Tibial nerve (tissue), 4 donors: ENCODE results near the gene HACE1. TPM values are rescaled to one million over a fixed set of nuclear protein-coding genes. Genes with fewer than 3 reads are reported as not detected.
"Not testable (repeated sequence)": the region's sequence is repeated elsewhere in the genome, so short reads cannot be mapped to it uniquely, and the experiment has no call there.

Experiments
- DNase-seq, 2 donors: peaks; one replicate each; pipeline ENCODE4 v3.0.0-alpha.2; 2019; ENCODE audit warnings: low spot score in 2 of 2
- H3K27ac ChIP-seq, 4 donors: fragments of 200-600 bp; sonication (generic) in 3 of 4; one replicate each; pipeline ENCODE4 v1.5.1; 2017 to 2019; ENCODE audit warnings: mild to moderate bottlenecking in 1 of 4
- H3K27me3 ChIP-seq, 2 donors: fragments of 200-600 bp; sonication (generic) in 1 of 2; one replicate each; pipeline versions ENCODE4 v1.5.1 to v1.6.0; 2017 to 2019
- H3K36me3 ChIP-seq, 3 donors: fragments of 200-600 bp; sonication (generic); one replicate each; pipeline ENCODE4 v1.5.1; 2018 to 2019
- H3K4me1 ChIP-seq, 4 donors: fragments of 200-600 bp; sonication (generic) in 3 of 4; one replicate each; pipeline ENCODE4 v1.5.1; 2017 to 2019
- H3K4me3 ChIP-seq, 4 donors: fragments of 200-600 bp; sonication (generic) in 3 of 4; one replicate each; pipeline ENCODE4 v1.5.1; 2017 to 2019; ENCODE audit warnings: mild to moderate bottlenecking in 1 of 4, moderate library complexity in 1 of 4
- H3K9me3 ChIP-seq, 4 donors: fragments of 200-600 bp; sonication (generic) in 3 of 4; one replicate each; pipeline ENCODE4 v1.5.1; 2017 to 2019
- EP300 ChIP-seq, 2 donors: sonication (generic); formaldehyde crosslinking; IDR thresholded peaks; one replicate each; pipeline ENCODE4 v1.6.1; 2017; ENCODE audit warnings: antibody characterized with exemption in 2 of 2, mild to moderate bottlenecking in 1 of 2
- POLR2A ChIP-seq, 2 donors: fragments of 450-650 bp; IDR thresholded peaks; one replicate each; pipeline ENCODE4 v1.6.1; 2017; ENCODE audit warnings: antibody characterized with exemption in 2 of 2, mild to moderate bottlenecking in 2 of 2, moderate library complexity in 2 of 2
- WGBS, 2 donors: methylation state at CpG; one replicate each; pipeline ENCODE4 v1.1.5; 2018; 5-methylcytosine and 5-hydroxymethylcytosine counted together
- total RNA-seq, 4 donors: library from RNA; depleted of rRNA; stranded (reverse); fragments of >200 nt; gene quantifications; one replicate each; pipeline ENCODE4 v1.1.0, GENCODE V29; 2016
- TF ChIP-seq, protein P1 (sequence below), 5 experiments: fragments of 200-600 bp in 3 of 5; fragments of 450-650 bp in 2 of 5; sonication (generic) in 3 of 5; IDR thresholded peaks; one replicate each; pipeline ENCODE4 v1.5.1; 2016 to 2019; ENCODE audit warnings: antibody characterized with exemption in 5 of 5, mild to moderate bottlenecking in 3 of 5, moderate library complexity in 2 of 5

The HACE1 gene
- total RNA-seq, 4 donors from 2014 or later: 26.2 to 37.5 (median 28.7) TPM

DNA sequence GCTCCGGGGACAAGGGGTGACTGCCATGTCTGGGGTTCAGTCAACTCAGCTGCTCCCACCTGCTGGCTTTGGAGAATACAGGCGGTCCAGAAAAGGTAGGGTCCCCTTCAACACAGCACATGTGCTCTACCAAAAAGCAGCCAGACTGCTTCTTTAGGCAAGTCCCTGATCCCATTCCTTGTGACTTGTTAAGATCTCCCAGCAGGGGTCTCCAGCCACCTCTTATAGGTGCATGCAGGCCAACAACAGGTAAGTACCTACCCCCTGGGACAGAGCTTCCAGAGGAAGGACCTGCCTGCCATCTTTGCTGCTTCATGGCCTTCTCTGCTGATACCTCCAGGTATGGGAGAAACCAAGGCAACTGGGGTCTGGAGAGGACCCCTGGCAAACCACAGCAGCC, 106.5 kb downstream of the HACE1 start:
- H3K27me3 ChIP-seq: no peaks in the 10 kb centered on the region
- 85 to 97% methylated on average over 2 of the region's 2 CpGs for WGBS, 2 donors
- H3K4me1 ChIP-seq: no peaks in the 10 kb centered on the region
- DNase-seq: no peak
- no peak overlapping the region for H3K27ac ChIP-seq
- H3K4me3 ChIP-seq: no peak overlapping the region
- H3K36me3 ChIP-seq: peaks cover 0 to 72% (median 5%) of the 10 kb centered on the region in 3 donors
- TF ChIP-seq EP300 (IDR thresholded peaks at IDR 0.05) (no peak), POLR2A (IDR thresholded peaks at IDR 0.05) (no peak)
- TF ChIP-seq, protein P1, sequence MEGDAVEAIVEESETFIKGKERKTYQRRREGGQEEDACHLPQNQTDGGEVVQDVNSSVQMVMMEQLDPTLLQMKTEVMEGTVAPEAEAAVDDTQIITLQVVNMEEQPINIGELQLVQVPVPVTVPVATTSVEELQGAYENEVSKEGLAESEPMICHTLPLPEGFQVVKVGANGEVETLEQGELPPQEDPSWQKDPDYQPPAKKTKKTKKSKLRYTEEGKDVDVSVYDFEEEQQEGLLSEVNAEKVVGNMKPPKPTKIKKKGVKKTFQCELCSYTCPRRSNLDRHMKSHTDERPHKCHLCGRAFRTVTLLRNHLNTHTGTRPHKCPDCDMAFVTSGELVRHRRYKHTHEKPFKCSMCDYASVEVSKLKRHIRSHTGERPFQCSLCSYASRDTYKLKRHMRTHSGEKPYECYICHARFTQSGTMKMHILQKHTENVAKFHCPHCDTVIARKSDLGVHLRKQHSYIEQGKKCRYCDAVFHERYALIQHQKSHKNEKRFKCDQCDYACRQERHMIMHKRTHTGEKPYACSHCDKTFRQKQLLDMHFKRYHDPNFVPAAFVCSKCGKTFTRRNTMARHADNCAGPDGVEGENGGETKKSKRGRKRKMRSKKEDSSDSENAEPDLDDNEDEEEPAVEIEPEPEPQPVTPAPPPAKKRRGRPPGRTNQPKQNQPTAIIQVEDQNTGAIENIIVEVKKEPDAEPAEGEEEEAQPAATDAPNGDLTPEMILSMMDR (IDR thresholded peaks at IDR 0.05): no peak
- H3K9me3 ChIP-seq: peaks cover 0 to 42% (median 5%) of the 10 kb centered on the region in 4 donors

DNA sequence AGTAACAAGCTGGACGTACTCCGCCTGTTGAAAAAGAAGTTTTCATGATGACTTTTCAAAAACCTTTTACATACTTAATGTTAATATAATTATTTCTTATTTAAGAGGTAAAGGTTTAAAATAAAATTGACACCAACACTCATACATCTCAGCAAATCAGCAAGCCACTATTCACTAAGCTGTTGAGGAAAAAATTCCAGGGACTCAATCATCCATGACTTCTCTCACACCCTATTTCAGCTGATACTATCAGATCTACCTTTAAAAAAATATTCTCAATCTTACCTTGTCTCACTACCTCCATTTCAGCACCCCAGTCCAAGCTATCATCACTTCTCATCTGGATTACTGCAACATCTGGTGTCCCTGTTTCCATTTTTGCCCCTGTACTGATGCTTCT, 109.3 kb downstream of the HACE1 start:
- Histone ChIP-seq H3K36me3 (peaks cover 0 to 61% (median 0%) of the 10 kb centered on the region in 3 donors), H3K4me1 (no peaks in the 10 kb centered on the region), H3K4me3 (no peak overlapping the region), H3K9me3 (peaks cover 0 to 15% (median 5%) of the 10 kb centered on the region in 4 donors), H3K27ac (no peak overlapping the region), H3K27me3 (no peaks in the 10 kb centered on the region)
- DNase-seq: no peak
- 74 to 85% methylated on average over 2 of the region's 2 CpGs for WGBS, 2 donors
- TF ChIP-seq, protein P1 (IDR thresholded peaks at IDR 0.05): no peak
- TF ChIP-seq POLR2A (IDR thresholded peaks at IDR 0.05): no peak
- TF ChIP-seq EP300 (IDR thresholded peaks at IDR 0.05): no peak

DNA sequence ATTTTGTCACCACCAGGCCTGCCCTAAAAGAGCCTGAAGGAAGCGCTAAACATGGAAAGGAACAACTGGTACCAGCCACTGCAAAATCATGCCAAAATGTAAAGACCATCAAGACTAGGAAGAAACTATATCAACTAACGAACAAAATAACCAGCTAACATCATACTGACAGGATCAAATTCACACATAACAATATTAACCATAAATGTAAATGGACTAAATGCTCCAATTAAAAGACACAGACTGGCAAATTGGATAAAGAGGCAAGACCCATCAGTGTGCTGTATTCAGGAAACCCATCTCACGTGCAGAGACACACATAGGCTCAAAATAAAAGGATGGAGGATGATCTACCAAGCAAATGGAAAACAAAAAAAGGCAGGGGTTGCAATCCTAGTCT, 120.6 kb downstream of the HACE1 start:
- H3K4me3 ChIP-seq, DNase-seq, H3K4me1 ChIP-seq, H3K27me3 ChIP-seq, H3K9me3 ChIP-seq, H3K27ac ChIP-seq: not testable (repeated sequence)
- peaks cover 0 to 22% (median 0%) of the 10 kb centered on the region in 3 donors for H3K36me3 ChIP-seq
- 97 to 99% methylated on average over 3 of the region's 3 CpGs for WGBS, 2 donors

DNA sequence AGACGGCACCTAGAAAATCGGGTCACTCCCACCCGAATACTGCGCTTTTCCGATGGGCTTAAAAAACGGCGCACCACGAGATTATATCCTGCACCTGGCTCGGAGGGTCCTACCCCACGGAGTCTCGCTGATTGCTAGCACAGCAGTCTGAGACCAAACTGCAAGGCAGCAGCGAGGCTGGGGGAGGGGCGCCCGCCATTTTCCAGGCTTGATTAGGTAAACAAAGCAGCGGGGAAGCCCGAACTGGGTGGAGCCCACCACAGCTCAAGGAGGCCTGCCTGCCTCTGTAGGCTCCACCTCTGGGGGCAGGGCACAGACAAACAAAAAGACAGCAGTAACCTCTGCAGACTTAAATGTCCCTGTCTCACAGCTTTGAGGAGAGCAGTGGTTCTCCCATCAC, 122.2 kb downstream of the HACE1 start:
- not testable (repeated sequence) for DNase-seq, H3K9me3 ChIP-seq, H3K27ac ChIP-seq, H3K4me1 ChIP-seq, H3K27me3 ChIP-seq, H3K4me3 ChIP-seq
- peaks cover 0 to 19% (median 0%) of the 10 kb centered on the region in 3 donors for H3K36me3 ChIP-seq
- 72 to 84% methylated on average over 5 to 16 of the region's 16 CpGs for WGBS, 2 donors

DNA sequence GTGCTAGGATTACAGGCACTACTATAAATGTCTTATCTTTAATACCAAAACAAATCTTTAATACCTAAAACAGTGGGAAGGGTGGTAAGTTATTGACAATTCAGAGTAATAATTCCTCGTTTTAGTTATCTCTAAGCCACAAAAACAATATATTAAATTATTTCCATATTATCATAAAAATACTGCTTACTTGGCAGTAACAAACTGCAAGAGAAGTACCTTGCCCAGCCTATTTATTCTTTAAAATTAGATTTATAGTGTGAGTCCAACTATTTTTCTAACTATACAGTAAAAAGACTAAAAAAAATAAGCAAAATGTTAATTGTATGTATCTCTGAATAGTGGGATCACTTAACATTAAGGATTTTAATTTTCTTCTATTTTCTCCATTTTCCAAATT, 123.2 kb downstream of the HACE1 start:
- no peak overlapping the region for H3K27ac ChIP-seq
- WGBS, 2 donors: 87 to 89% methylated on average over 1 of the region's 1 CpG

DNA sequence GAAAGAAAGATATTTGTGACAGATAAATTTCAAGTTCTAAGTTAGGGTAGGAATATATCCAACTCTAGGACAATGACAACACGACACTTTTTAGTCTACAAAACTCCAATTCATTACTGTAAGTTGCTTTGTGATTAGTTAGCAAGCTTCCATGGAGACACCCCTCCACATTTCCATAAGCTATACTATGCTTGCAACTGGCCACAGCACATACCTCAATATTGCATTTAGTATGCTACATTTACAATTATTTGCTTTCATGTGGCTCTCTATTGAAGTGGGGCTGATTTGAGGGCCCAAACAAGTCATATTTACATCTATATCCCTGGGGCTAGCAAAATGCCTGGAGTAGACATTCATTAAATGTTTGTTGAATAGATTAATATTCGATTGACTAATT, 129.3 kb downstream of the HACE1 start:
- H3K4me3 ChIP-seq: no peak overlapping the region
- no peak for DNase-seq

More for the DNA sequence above, 123.2 kb downstream of the HACE1 start:
- Histone ChIP-seq H3K9me3 (peaks cover 0 to 4% (median 0%) of the 10 kb centered on the region in 4 donors), H3K27me3 (no peaks in the 10 kb centered on the region), H3K4me1 (no peaks in the 10 kb centered on the region), H3K36me3 (peaks cover 0 to 29% (median 0%) of the 10 kb centered on the region in 3 donors), H3K4me3 (no peak overlapping the region)
- TF ChIP-seq EP300 (IDR thresholded peaks at IDR 0.05): no peak
- TF ChIP-seq, protein P1 (IDR thresholded peaks at IDR 0.05): no peak
- TF ChIP-seq POLR2A (IDR thresholded peaks at IDR 0.05): no peak
- no peak for DNase-seq

More for the DNA sequence above, 129.3 kb downstream of the HACE1 start:
- Histone ChIP-seq H3K9me3 (peaks cover 0 to 4% (median 0%) of the 10 kb centered on the region in 4 donors), H3K27ac (no peak overlapping the region), H3K36me3 (peaks cover 0 to 42% (median 0%) of the 10 kb centered on the region in 3 donors), H3K4me1 (no peaks in the 10 kb centered on the region), H3K27me3 (no peaks in the 10 kb centered on the region)
- 97 to 99% methylated on average over 2 of the region's 2 CpGs for WGBS, 2 donors
- TF ChIP-seq, protein P1 (IDR thresholded peaks at IDR 0.05): no peak
- no peak for TF ChIP-seq POLR2A (IDR thresholded peaks at IDR 0.05)
- TF ChIP-seq EP300 (IDR thresholded peaks at IDR 0.05): no peak
